ENCODE measurements around the gene ATAD3C.

DNA sequence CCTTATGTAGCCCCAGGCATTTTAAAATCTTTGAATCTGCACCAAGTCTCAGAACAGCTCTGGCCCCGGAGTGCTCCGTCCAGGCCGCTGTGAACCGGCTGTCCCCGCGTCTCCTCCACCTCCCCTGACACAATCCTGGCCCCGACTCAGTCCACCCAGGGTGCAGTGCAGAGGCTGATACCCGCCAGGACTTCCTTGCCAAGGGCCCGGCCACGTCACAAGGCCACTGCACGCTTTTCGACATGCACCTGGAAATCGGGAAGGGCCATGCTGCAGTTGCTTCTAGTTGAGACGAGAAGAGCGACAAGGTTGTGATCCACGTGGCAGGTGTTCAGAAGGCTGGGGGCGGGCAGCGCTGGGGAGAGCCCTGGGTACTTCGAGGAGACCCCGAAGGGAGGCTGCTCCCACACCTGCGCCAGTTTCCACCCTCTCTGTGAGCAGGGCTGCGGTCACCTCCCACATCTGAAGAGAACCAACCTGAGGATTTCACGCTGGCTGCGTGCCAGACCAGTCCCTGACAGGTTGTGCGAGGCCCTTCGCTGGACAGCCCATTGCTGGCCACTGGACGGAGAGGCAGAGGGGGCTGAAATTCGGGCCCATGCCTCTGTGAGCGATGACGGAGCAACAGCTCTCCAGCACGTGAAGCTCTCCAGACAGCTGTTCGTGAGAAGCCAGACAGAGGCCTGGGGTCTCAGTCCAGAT is 7.3 kb upstream of the ATAD3C start:
- TF ChIP-seq, protein P1, sequence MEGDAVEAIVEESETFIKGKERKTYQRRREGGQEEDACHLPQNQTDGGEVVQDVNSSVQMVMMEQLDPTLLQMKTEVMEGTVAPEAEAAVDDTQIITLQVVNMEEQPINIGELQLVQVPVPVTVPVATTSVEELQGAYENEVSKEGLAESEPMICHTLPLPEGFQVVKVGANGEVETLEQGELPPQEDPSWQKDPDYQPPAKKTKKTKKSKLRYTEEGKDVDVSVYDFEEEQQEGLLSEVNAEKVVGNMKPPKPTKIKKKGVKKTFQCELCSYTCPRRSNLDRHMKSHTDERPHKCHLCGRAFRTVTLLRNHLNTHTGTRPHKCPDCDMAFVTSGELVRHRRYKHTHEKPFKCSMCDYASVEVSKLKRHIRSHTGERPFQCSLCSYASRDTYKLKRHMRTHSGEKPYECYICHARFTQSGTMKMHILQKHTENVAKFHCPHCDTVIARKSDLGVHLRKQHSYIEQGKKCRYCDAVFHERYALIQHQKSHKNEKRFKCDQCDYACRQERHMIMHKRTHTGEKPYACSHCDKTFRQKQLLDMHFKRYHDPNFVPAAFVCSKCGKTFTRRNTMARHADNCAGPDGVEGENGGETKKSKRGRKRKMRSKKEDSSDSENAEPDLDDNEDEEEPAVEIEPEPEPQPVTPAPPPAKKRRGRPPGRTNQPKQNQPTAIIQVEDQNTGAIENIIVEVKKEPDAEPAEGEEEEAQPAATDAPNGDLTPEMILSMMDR (IDR thresholded peaks at IDR 0.05): no peak
- no peak for TF ChIP-seq EP300 (IDR thresholded peaks at IDR 0.05)

All from gastroesophageal sphincter (tissue), 3 donors.